Astrocyte (in vitro differentiated cells and primary cell): ENCODE results near the gene SLC35G4. TPM values are rescaled to one million over a fixed set of nuclear protein-coding genes. Genes with fewer than 3 reads are reported as not detected.
A peak's percentile ranks its signal among the peaks of the same experiment; 100 is the strongest.

Experiments
- DNase-seq: peaks from one replicate; pipeline ENCODE4 v3.0.0-alpha.2; 2010; ENCODE audit warnings: low read depth
- FAIRE-seq: peaks from 2 replicates; lab custom pipeline; 2011; peaks lifted over from hg19 to GRCh38; lab: Jason Lieb, UNC
- H2AFZ ChIP-seq: 2 replicates; pipeline ENCODE4 v1.6.0; 2012; ENCODE audit warnings: low read depth, low read length, inconsistent platforms
- H3K27ac ChIP-seq: 2 replicates; pipeline ENCODE4 v1.5.1; 2011; ENCODE audit warnings: low read depth, low read length, inconsistent platforms
- H3K27me3 ChIP-seq: 2 replicates; pipeline ENCODE4 v1.6.0; 2011; ENCODE audit warnings: low read length, inconsistent platforms; ENCODE audit not compliant: insufficient read depth
- H3K36me3 ChIP-seq: 2 replicates; pipeline ENCODE4 v1.5.1; 2011; ENCODE audit warnings: low read length, inconsistent platforms; ENCODE audit not compliant: insufficient read depth
- H3K4me1 ChIP-seq: 2 replicates; pipeline ENCODE4 v1.5.1; 2011; ENCODE audit warnings: low read length, inconsistent platforms; ENCODE audit not compliant: insufficient read depth
- H3K4me2 ChIP-seq: 2 replicates; pipeline ENCODE4 v1.6.0; 2012; ENCODE audit warnings: low read length, inconsistent platforms
- H3K4me3 ChIP-seq: 2 replicates; pipeline ENCODE4 v1.5.1; 2011; ENCODE audit warnings: low read depth, mild to moderate bottlenecking, low read length, inconsistent platforms; ENCODE audit not compliant: insufficient read depth
- H3K79me2 ChIP-seq: 2 replicates; pipeline ENCODE4 v1.6.0; 2012; ENCODE audit warnings: mild to moderate bottlenecking, low read length, inconsistent platforms; ENCODE audit not compliant: insufficient read depth
- H3K9ac ChIP-seq: 2 replicates; pipeline ENCODE4 v1.6.0; 2012; ENCODE audit warnings: mild to moderate bottlenecking, low read length, inconsistent platforms
- H3K9me3 ChIP-seq: 2 replicates; pipeline ENCODE4 v1.5.1; 2012; ENCODE audit warnings: low read depth, mild to moderate bottlenecking, low read length, inconsistent platforms; ENCODE audit not compliant: insufficient read depth
- H4K20me1 ChIP-seq: 2 replicates; pipeline ENCODE4 v1.6.0; 2012; ENCODE audit warnings: low read length, inconsistent platforms; ENCODE audit not compliant: insufficient read depth
- H3K27ac Mint-ChIP-seq: one replicate; pipeline ENCODE4 v1.8.0; 2021; ENCODE audit warnings: mild to moderate bottlenecking, mixed read lengths; ENCODE audit not compliant: unreplicated experiment
- H3K27me3 Mint-ChIP-seq: one replicate; pipeline ENCODE4 v1.8.0; 2021; ENCODE audit warnings: low read depth, mixed read lengths; ENCODE audit not compliant: unreplicated experiment
- H3K36me3 Mint-ChIP-seq: one replicate; pipeline ENCODE4 v1.8.0; 2021; ENCODE audit warnings: low read depth, mixed read lengths; ENCODE audit not compliant: unreplicated experiment
- H3K4me1 Mint-ChIP-seq: one replicate; pipeline ENCODE4 v1.8.0; 2021; ENCODE audit warnings: low read depth, mixed read lengths; ENCODE audit not compliant: unreplicated experiment
- H3K4me3 Mint-ChIP-seq: one replicate; pipeline ENCODE4 v1.8.0; 2021; ENCODE audit warnings: mild to moderate bottlenecking, moderate library complexity, mixed read lengths; ENCODE audit not compliant: unreplicated experiment
- H3K9me3 Mint-ChIP-seq: one replicate; pipeline ENCODE4 v1.8.0; 2021; ENCODE audit warnings: mild to moderate bottlenecking, mixed read lengths; ENCODE audit not compliant: unreplicated experiment
- CTCF ChIP-seq: IDR thresholded peaks from 2 replicates; pipeline ENCODE4 v1.5.1; 2011; ENCODE audit warnings: low read depth, mild to moderate bottlenecking, inconsistent platforms, low read length, moderate library complexity; ENCODE audit not compliant: insufficient read depth
- EZH2 ChIP-seq: IDR thresholded peaks from 2 replicates; pipeline ENCODE4 v1.6.1; 2012; ENCODE audit warnings: mild to moderate bottlenecking, low read length, inconsistent platforms; ENCODE audit not compliant: insufficient read depth
- total RNA-seq: library from RNA; stranded (reverse); gene quantifications from 2 replicates; pipeline ENCODE4 v1.2.1, GENCODE V29; 2021

The SLC35G4 gene
- total RNA-seq, 1 donor from 2014 or later: not detected

GRCh38 chr18:11570769-11571412 lies 38.5 kb upstream of the SLC35G4 start:
- H4K20me1 ChIP-seq: no peaks in the 10 kb centered on the region
- no peaks in the 10 kb centered on the region for H3K4me1 Mint-ChIP-seq
- FAIRE-seq (no peak), DNase-seq (no peak)
- H3K4me3 ChIP-seq: no peak overlapping the region
- TF ChIP-seq CTCF (peak; percentile 25), EZH2 (no peak)
- no peaks in the 10 kb centered on the region for H3K9me3 Mint-ChIP-seq
- no peak overlapping the region for H3K4me3 Mint-ChIP-seq
- peaks cover 21% of the 10 kb centered on the region for H3K27me3 Mint-ChIP-seq
- H3K4me2 ChIP-seq: no peak overlapping the region
- no peaks in the 10 kb centered on the region for H3K27me3 ChIP-seq
- H3K9ac ChIP-seq: no peak overlapping the region
- H3K27ac Mint-ChIP-seq: no peak overlapping the region
- H3K79me2 ChIP-seq: no peaks in the 10 kb centered on the region
- no peak overlapping the region for H2AFZ ChIP-seq
- no peaks in the 10 kb centered on the region for H3K9me3 ChIP-seq
- no peaks in the 10 kb centered on the region for H3K4me1 ChIP-seq
- no peaks in the 10 kb centered on the region for H3K36me3 Mint-ChIP-seq
- no peaks in the 10 kb centered on the region for H3K36me3 ChIP-seq
- H3K27ac ChIP-seq: no peak overlapping the region

- TF ChIP-seq CTCF (no peak), EZH2 (no peak)
- H3K9me3 ChIP-seq: no peaks in the 10 kb centered on the region
- DNase-seq (no peak), FAIRE-seq (no peak)
- no peak overlapping the region for H2AFZ ChIP-seq
- no peaks in the 10 kb centered on the region for H3K27me3 ChIP-seq
- Mint-ChIP-seq H3K4me1 (peaks cover 2% of the 10 kb centered on the region), H3K36me3 (no peaks in the 10 kb centered on the region), H3K4me3 (no peak overlapping the region), H3K27me3 (peaks cover 19% of the 10 kb centered on the region), H3K27ac (no peak overlapping the region), H3K9me3 (no peaks in the 10 kb centered on the region)
- no peaks in the 10 kb centered on the region for H3K36me3 ChIP-seq
- H3K4me2 ChIP-seq: no peak overlapping the region
- no peak overlapping the region for H3K27ac ChIP-seq
- no peak overlapping the region for H3K4me3 ChIP-seq
- no peaks in the 10 kb centered on the region for H3K4me1 ChIP-seq
- H3K79me2 ChIP-seq: no peaks in the 10 kb centered on the region
- no peaks in the 10 kb centered on the region for H4K20me1 ChIP-seq
- H3K9ac ChIP-seq: no peak overlapping the region
Observed at GRCh38 chr18:11572201-11572600, 37.2 kb upstream of the SLC35G4 start.

- Histone ChIP-seq H3K27me3 (no peaks in the 10 kb centered on the region), H4K20me1 (no peaks in the 10 kb centered on the region), H2AFZ (no peak overlapping the region), H3K36me3 (no peaks in the 10 kb centered on the region), H3K4me3 (no peak overlapping the region), H3K4me1 (no peaks in the 10 kb centered on the region), H3K9ac (no peak overlapping the region), H3K4me2 (no peak overlapping the region), H3K27ac (no peak overlapping the region), H3K79me2 (no peaks in the 10 kb centered on the region), H3K9me3 (no peaks in the 10 kb centered on the region)
- Mint-ChIP-seq H3K4me1 (peaks cover 10% of the 10 kb centered on the region), H3K9me3 (no peaks in the 10 kb centered on the region), H3K27ac (no peak overlapping the region), H3K4me3 (no peak overlapping the region), H3K27me3 (peaks cover 8% of the 10 kb centered on the region), H3K36me3 (no peaks in the 10 kb centered on the region)
- TF ChIP-seq CTCF: no peak
- no peak for TF ChIP-seq EZH2
- FAIRE-seq (no peak), DNase-seq (no peak)
Observed at GRCh38 chr18:11574545-11574944, 34.9 kb upstream of the SLC35G4 start.
